ENCODE measurements around the gene TMEM86A. TPM values are rescaled to one million over a fixed set of nuclear protein-coding genes. Genes with fewer than 3 reads are reported as not detected.
"Not testable (repeated sequence)": the region's sequence is repeated elsewhere in the genome, so short reads cannot be mapped to it uniquely, and the experiment has no call there.

The TMEM86A gene, protein sequence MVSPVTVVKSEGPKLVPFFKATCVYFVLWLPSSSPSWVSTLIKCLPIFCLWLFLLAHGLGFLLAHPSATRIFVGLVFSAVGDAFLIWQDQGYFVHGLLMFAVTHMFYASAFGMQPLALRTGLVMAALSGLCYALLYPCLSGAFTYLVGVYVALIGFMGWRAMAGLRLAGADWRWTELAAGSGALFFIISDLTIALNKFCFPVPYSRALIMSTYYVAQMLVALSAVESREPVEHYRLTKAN
- polyA plus RNA-seq = 1 to 10 TPM in 1 of 3 donors, under 1 TPM in 2; 0.43 to 2.1 (median 0.92) TPM

- Mint-ChIP-seq H3K9me3 (no peaks in the 10 kb centered on the region), H3K4me1 (peaks cover 14 to 22% of the 10 kb centered on the region in 2 donors), H3K27me3 (ENCODE audit: low read depth in 3 of 3) (peaks cover 3 to 9% (median 8%) of the 10 kb centered on the region in 3 donors), H3K4me3 (peak within 1 kb of the TSS; percentile 78 to 87 (median 86)), H3K27ac (peak within 1 kb of the TSS; percentile 81 to 96 (median 90)), H3K36me3 (peaks cover 0 to 8% (median 0%) of the 10 kb centered on the region in 3 donors)
- DNase-seq = peak; percentile 92 to 94 (median 94)
These were observed at the start of gene TMEM86A for GRCh38 chr11:18698341-18699268. Gene TMEM86A, plus strand, starts transcription at chr11:18698779. Its CDS starts 108 bp downstream, at chr11:18698887.

DNA sequence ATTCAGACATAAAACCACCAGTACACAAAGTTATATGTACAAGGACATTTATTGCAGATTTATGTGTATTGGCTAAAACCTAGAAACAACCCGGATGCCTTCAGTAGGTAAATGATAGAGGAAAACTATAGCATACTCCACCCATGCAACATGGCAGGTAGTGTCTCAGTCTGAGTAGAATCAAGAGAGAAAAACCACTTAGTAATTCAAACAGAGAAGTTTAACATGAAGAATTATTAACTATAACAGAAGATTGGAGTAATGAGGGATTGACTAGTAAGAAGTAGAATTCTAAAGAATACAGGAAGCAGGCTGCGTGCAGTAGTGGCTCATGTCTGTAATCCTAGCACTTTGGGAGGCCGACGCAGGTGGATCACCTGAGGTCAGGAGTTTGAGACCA, 48.2 kb upstream of the TMEM86A start:
- no peak for DNase-seq
- Mint-ChIP-seq H3K27me3 (ENCODE audit: low read depth in 3 of 3) (no peaks in the 10 kb centered on the region), H3K27ac (peak overlapping the region in 1 of 6 donors; percentile 11), H3K36me3 (no peaks in the 10 kb centered on the region), H3K9me3 (no peaks in the 10 kb centered on the region), H3K4me3 (no peak overlapping the region), H3K4me1 (no peaks in the 10 kb centered on the region)

- H3K27ac Mint-ChIP-seq = peak overlapping the region in 4 of 6 donors; percentile 18 to 46 (median 36)
- H3K4me1 Mint-ChIP-seq = no peaks in the 10 kb centered on the region
- DNase-seq = peak; percentile 43 to 62 (median 48)
- H3K9me3 Mint-ChIP-seq = no peaks in the 10 kb centered on the region
- no peaks in the 10 kb centered on the region for H3K36me3 Mint-ChIP-seq
- no peaks in the 10 kb centered on the region for H3K27me3 Mint-ChIP-seq (ENCODE audit: low read depth in 3 of 3)
- H3K4me3 Mint-ChIP-seq = no peak overlapping the region
These were observed 47.6 kb upstream of the TMEM86A start for GRCh38 chr11:18650859-18651557.

DNA sequence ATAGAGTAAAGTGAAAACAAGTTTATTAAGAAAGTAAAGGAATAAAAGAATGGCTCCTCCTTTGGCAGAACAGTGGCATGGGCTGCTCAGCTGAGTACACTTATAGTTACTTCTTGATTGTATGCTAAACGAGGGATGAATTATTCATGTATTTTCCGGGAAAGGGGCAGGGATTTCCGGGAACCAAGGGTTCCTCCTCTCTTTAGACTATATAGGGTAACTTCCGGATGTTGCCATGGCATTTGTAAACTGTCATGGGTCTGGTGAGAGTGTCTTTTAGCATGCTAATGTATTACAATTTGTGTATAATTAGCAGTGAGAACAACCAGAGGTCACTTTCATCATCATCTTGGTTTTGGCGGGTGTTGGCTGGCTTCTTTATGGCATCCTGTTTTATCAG, 40.9 kb upstream of the TMEM86A start:
- H3K4me1 Mint-ChIP-seq = no peaks in the 10 kb centered on the region
- H3K36me3 Mint-ChIP-seq = peaks cover 0 to 3% (median 0%) of the 10 kb centered on the region in 3 donors
- H3K27me3 Mint-ChIP-seq (ENCODE audit: low read depth in 3 of 3) = peaks cover 0 to 9% (median 2%) of the 10 kb centered on the region in 3 donors
- no peak for DNase-seq
- H3K4me3 Mint-ChIP-seq = no peak overlapping the region
- no peak overlapping the region for H3K27ac Mint-ChIP-seq
- H3K9me3 Mint-ChIP-seq = no peaks in the 10 kb centered on the region

DNA sequence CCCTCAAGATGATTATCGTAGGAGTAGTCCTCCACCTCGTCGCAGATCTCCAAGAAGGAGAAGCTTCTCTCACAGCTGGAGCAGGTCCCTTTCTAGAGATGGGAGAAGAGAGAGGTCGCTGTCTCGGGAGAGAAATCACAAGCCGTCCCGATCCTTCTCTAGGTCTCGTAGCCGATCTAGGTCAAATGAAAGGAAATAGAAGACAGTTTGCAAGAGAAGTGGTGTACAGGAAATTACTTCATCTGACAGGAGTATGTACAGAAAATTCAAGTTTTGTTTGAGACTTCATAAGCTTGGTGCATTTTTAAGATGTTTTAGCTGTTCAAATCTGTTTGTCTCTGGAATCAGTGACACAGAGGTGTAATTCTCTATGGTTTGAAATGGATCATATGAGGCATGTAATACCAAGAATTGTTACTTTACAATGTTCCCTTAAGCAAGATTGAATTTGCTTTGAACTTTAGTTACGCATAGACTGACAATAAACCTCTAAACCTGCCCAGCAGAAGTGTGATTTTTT, 33.2 kb upstream of the TMEM86A start:
- H3K36me3 Mint-ChIP-seq; DNase-seq; H3K27ac Mint-ChIP-seq; H3K9me3 Mint-ChIP-seq; H3K4me3 Mint-ChIP-seq; H3K27me3 Mint-ChIP-seq (ENCODE audit: low read depth in 3 of 3): not testable (repeated sequence)
- H3K4me1 Mint-ChIP-seq = peaks cover 9 to 16% of the 10 kb centered on the region in 2 donors

GRCh38 chr11:18668131-18668530, 30.4 kb upstream of the TMEM86A start:
- no peak overlapping the region for H3K4me3 Mint-ChIP-seq
- H3K27me3 Mint-ChIP-seq (ENCODE audit: low read depth in 3 of 3) = peaks cover 2 to 5% (median 3%) of the 10 kb centered on the region in 3 donors
- H3K36me3 Mint-ChIP-seq = no peaks in the 10 kb centered on the region
- peaks cover 18 to 29% of the 10 kb centered on the region in 2 donors for H3K4me1 Mint-ChIP-seq
- H3K9me3 Mint-ChIP-seq = no peaks in the 10 kb centered on the region
- no peak for DNase-seq
- peak overlapping the region in 1 of 6 donors; percentile 40 for H3K27ac Mint-ChIP-seq

GRCh38 chr11:18669219-18669596, 29.4 kb upstream of the TMEM86A start:
- Mint-ChIP-seq H3K36me3 (no peaks in the 10 kb centered on the region), H3K27ac (peak overlapping the region; percentile 7 to 41 (median 16)), H3K4me3 (peak overlapping the region in 2 of 5 donors; percentile 14 to 18), H3K27me3 (ENCODE audit: low read depth in 3 of 3) (peaks cover 1 to 8% (median 4%) of the 10 kb centered on the region in 3 donors), H3K4me1 (peaks cover 21 to 29% of the 10 kb centered on the region in 2 donors), H3K9me3 (no peaks in the 10 kb centered on the region)
- DNase-seq = no peak

DNA sequence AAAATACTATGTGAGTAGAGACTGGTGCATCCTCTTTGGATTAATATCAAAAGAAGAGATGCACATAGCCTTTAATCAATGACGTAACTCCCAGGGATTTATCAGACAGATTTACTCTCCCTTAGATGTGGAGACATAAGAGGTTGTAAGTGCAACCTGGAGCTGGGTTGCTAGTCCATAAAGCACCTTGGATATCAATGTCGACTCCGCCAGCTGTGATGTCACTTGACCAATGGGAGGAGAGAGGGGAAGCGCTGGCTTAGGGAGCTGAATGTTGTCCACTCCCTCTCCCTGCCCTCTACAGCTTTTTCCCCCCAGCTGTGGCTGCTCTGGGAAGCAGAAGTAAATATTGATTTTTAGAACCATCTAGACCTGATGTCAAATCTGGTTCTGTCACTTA, 28.9 kb upstream of the TMEM86A start:
- Mint-ChIP-seq H3K36me3 (no peaks in the 10 kb centered on the region), H3K27me3 (ENCODE audit: low read depth in 3 of 3) (peaks cover 1 to 8% (median 4%) of the 10 kb centered on the region in 3 donors), H3K4me3 (no peak overlapping the region), H3K27ac (peak overlapping the region in 3 of 6 donors; percentile 13 to 17 (median 15)), H3K9me3 (no peaks in the 10 kb centered on the region), H3K4me1 (peaks cover 21 to 29% of the 10 kb centered on the region in 2 donors)
- no peak for DNase-seq

DNA sequence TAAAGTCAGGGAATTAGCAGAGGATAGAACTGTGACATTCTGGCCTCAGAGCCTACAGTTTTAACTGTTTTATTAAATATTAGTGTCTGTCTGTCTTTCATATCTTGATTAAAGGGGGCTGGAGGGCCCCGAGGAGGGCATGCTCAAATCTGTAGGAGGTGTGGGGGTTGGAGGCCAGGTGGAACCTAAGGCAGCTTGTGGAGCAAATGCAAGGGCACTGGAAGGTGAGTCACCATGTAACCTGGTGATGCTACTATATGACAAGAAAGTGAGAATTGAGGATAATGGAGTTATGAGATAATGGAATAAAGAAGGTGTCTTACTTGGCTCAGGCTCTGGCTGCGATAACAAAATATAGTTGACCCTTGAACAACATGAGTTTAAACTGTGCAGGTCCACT, 27.3 kb upstream of the TMEM86A start:
- peak overlapping the region in 1 of 5 donors; percentile 20 for H3K4me3 Mint-ChIP-seq
- peaks cover 21 to 29% of the 10 kb centered on the region in 2 donors for H3K4me1 Mint-ChIP-seq
- no peak for DNase-seq
- no peaks in the 10 kb centered on the region for H3K36me3 Mint-ChIP-seq
- no peaks in the 10 kb centered on the region for H3K9me3 Mint-ChIP-seq
- H3K27ac Mint-ChIP-seq = peak overlapping the region in 2 of 6 donors; percentile 42 to 79
- H3K27me3 Mint-ChIP-seq (ENCODE audit: low read depth in 3 of 3) = peaks cover 1 to 4% (median 3%) of the 10 kb centered on the region in 3 donors

- Mint-ChIP-seq H3K4me3 (peak overlapping the region in 4 of 5 donors; percentile 21 to 77 (median 57)), H3K27ac (peak overlapping the region; percentile 72 to 89 (median 80)), H3K4me1 (peaks cover 21 to 29% of the 10 kb centered on the region in 2 donors)
- not testable (repeated sequence) for H3K27me3 Mint-ChIP-seq (ENCODE audit: low read depth in 3 of 3); H3K36me3 Mint-ChIP-seq; H3K9me3 Mint-ChIP-seq
- peak; percentile 33 to 55 (median 47) for DNase-seq
These were observed 26.4 kb upstream of the TMEM86A start for GRCh38 chr11:18672209-18672608.

- H3K9me3 Mint-ChIP-seq = no peaks in the 10 kb centered on the region
- peaks cover 7 to 8% of the 10 kb centered on the region in 2 donors for H3K4me1 Mint-ChIP-seq
These were observed 21.8 kb upstream of the TMEM86A start for GRCh38 chr11:18676803-18677202.

GRCh38 chr11:18677560-18677959, 21.0 kb upstream of the TMEM86A start:
- H3K27me3 Mint-ChIP-seq (ENCODE audit: low read depth in 3 of 3) = peaks cover 0 to 4% (median 3%) of the 10 kb centered on the region in 3 donors
- H3K9me3 Mint-ChIP-seq = no peaks in the 10 kb centered on the region
- H3K4me3 Mint-ChIP-seq = no peak overlapping the region
- no peaks in the 10 kb centered on the region for H3K36me3 Mint-ChIP-seq
- DNase-seq = no peak
- H3K27ac Mint-ChIP-seq = no peak overlapping the region
- peaks cover under 1 to 5% of the 10 kb centered on the region in 2 donors for H3K4me1 Mint-ChIP-seq

More at GRCh38 chr11:18676803-18677202, 21.8 kb upstream of the TMEM86A start:
- no peak overlapping the region for H3K27ac Mint-ChIP-seq
- no peak for DNase-seq
- no peak overlapping the region for H3K4me3 Mint-ChIP-seq
- H3K36me3 Mint-ChIP-seq = no peaks in the 10 kb centered on the region
- H3K27me3 Mint-ChIP-seq (ENCODE audit: low read depth in 3 of 3) = peaks cover 0 to 4% (median 3%) of the 10 kb centered on the region in 3 donors

DNA sequence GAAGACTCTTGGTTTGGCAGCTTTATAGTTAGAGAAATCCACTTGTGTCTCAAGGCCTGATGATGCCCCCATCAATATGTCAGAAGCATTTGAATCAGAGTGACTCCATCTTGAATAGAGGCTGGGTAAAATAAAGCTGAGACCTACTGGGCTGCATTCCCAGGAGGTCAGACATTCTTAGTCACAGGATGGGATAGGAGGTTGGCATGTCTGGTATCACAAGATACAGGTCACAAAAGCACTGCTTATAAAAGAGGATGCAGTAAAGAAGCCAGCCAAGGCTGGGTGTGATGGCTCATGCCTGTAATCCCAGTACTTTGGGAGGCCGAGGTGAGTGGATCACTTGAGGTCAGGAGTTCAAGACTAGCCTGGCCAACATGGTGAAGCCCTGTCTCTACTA, 16.6 kb upstream of the TMEM86A start:
- not testable (repeated sequence) for H3K9me3 Mint-ChIP-seq; H3K4me1 Mint-ChIP-seq; H3K27me3 Mint-ChIP-seq (ENCODE audit: low read depth in 3 of 3); DNase-seq; H3K4me3 Mint-ChIP-seq; H3K27ac Mint-ChIP-seq; H3K36me3 Mint-ChIP-seq
